Amygdala (tissue), 56 donors: ENCODE measurements around the gene ZNF385B.

ENCODE experiments used
- DNase-seq, 56 donors: peaks; one replicate each; lab custom pipeline; 2025; lab: John Stamatoyannopoulos, UW

The ZNF385B gene

DNA sequence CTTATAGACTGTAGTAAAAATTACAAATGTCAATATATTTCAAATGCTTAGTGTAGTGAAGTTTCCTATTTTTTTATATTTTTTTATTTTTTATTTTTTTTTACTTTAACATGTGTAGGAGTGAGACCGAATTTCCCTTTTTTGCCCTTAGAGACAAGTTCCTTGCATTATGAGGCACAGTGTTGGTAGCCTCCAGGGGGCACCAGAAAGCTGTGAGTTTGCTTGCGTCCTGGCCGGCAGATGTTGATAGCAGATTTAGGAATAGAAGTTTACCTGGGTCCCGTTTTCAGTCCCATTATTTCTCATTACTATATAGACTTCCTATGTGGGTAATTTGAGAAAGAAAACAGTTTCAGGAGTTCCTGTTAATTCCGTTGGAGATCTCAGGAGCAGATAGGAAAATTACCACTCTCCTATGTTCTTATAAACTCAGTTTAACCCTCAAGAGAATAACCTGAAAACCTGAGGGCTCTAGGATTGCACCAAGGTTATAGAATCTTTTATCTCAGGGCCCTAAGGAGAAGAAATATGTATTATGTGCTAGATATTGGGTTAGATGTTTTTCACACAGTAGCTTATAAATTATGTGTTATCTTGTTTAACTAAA lies 439.3 kb downstream of the ZNF385B start:
- peak in 28 of 56 donors; percentile 2 to 75 (median 24) for DNase-seq

DNA sequence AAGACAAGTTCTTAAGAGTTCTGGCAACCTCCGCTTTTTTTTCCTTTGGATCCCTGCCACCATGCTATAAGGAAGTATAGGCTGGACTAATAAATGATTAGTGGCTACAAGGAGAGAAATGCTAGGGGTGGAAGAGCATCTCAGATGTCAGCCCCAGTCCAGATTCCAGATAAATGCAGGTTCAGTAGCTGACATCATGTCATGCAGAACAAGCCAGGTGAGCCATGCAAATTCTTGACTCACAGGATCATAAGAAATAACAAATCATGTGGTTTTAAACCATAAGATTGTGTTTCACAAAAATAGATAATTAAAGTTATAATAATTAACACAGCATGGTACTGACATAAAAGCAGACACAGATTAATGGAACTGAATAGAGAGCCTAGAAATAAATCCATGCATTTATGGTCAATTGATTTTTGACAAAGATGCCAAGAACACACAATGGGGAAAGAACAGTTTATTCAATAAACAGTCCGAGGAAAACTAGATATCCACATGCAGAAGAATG lies 443.9 kb downstream of the ZNF385B start:
- no peak for DNase-seq

DNA sequence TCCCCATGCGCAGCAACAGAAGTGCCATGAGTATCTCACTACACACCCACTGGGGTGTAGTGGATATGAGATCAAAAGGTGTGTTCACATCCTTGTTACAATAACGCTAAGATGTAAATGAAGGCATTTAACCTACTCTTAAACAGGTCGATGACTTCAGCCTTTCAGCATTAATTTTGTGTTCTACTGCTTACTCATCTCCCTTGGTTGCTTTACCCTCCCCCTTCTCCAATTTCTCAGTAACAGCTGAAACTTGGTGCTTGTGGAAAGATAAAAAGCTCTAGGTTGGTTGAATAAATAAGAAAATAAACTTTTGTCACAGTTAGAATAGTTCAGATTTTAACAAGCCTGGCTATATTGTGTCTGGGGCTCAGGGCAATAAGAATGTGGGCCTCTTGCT lies 449.3 kb downstream of the ZNF385B start:
- DNase-seq: no peak

DNA sequence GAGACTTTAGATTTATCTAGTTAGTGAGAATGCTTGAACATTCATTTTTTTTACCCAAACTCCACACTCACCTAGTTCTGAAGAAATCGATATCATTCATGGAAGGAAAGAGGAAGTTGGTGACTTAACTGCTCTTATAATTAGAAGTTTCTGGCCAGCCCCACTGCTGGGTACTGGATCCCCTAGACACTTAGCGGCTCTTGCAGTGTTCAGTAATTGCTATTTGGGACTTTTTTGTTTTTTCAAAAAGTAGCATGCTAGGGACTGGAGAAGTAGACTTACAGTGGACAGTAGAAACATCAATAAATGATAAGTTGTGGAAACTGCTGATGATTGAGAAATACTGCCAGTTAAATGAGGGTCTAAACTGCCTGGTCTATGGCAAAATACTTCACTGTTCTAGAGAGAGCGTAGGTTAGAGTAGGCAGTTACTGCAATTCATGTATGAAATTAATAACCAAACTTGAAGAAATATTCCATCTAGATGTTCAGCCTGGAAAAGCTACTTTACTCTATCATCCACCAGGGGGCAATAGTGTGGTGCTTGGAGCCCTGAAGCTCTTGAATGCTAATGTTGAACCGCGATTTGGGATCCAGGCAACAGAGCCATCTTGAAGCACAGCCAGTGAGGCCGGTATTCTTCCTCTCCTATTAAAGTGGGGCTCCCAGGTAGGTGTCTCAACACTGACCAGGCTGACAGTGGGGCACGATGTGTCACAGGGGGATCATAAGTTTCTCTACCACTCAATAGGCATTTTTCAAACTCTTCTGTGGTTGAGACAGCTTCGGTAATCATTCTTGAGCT lies 450.7 kb downstream of the ZNF385B start:
- DNase-seq: peak in 18 of 56 donors; percentile 2 to 60 (median 12)

DNA sequence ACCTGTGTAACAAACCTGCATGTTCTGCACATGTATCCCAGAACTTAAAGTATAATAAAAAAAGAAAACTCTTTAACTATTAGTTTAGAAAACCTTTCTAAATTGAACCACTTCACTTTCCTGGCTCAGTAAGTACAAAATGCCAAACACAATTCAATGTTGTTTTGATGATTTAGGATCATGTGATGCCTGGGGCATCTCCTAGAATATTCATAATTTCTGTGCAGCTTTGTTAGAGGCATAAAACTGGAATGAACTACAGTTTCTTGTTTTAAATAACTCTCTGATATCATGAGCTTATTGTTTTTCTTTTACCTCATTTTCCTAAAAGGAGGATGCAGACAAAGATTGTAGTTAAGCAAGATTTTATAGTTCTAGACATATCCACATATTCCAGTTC lies 457.8 kb downstream of the ZNF385B start:
- DNase-seq: no peak

DNA sequence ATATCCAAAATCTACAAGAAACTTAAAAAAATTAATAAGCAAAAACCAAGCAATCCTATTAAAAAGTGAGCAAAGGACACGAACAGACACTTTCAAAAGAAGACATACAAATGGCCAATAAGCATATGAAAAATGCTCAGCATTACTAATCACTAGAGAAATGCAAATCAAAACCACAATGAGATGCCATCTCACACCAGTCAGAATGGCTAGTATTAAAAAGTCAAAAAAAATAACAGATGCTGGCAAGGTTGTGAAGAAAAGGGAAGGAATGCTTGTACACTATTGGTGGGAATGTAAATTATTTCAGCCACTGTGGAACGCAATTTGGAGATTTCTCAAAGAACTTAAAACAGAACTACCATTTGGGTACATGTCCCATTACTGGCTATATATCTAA lies 467.9 kb downstream of the ZNF385B start:
- DNase-seq: no peak
